ENCODE data around the gene CDHR2. TPM values are rescaled to one million over a fixed set of nuclear protein-coding genes. Genes with fewer than 3 reads are reported as not detected.
"Not testable (repeated sequence)": the region's sequence is repeated elsewhere in the genome, so short reads cannot be mapped to it uniquely, and the experiment has no call there.

CDHR2 gene
- total RNA-seq, 1 donor from 2014 or later, result 0.64 TPM

DNA sequence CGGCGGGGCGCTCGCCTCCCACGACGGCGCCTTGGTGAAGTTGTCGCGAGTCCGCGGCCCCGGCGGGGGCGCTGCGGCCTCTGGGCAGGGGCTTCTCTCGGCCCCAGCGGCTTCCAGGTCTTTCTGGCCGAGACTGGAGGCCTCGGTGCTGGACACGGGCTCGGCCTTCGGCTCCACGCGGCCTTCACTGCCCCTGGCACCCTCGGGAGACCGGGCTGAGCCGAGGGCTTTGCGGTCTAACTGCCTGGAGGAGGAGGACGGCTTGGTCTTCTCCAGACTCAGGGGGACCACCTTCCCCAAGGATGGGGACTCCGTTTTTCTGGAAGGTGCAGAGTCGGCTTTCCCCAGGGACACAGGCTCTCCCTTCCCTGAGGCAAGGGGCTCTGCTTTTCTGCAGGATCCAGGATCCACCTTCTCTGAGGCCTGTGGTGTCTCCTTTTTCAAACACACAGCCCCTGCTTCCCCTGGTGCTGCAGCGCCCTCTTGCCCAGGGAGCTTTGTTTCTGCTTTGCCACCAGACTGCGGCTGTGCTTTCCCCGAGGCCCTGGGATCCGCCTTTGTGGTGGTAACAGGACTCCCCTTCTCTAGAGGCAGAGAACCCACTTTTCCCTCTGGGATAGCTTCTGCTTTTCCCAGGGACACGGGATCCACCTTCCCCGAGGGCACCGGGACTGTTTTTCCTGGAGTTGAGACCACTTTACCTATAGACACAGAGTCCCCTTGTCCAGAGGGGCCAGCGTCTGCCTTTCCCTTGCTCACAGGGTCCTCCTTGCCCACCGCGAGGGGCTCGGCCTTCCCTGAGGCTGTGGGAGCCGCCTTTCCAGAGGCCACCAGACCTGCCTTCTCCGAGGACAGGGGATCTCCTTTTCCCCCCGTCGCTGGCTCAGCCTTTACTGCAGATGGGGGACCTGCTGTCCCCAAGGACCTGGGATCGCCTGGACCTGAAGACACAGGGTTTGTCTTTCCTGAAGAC is 48.6 kb downstream of the CDHR2 start:
- DNase-seq (ENCODE audit: low spot score), result no peak
- intact Hi-C loops (cut with micrococcal nuclease), result loop anchor here (2.0 to 5.0 kb wide), 3 partner anchors 23 to 181 kb away; partner anchors contain the start of gene CLTB
- Mint-ChIP-seq H3K36me3 (ENCODE audit: low read depth) (no peaks in the 10 kb centered on the region), H3K4me1 (ENCODE audit: low read depth) (peaks cover 2% of the 10 kb centered on the region), H3K27me3 (ENCODE audit: low read depth) (peaks cover 13% of the 10 kb centered on the region), H3K27ac (no peak overlapping the region), H3K4me3 (ENCODE audit: low read depth) (peak overlapping the region; percentile 11), H3K9me3 (no peaks in the 10 kb centered on the region)

DNA sequence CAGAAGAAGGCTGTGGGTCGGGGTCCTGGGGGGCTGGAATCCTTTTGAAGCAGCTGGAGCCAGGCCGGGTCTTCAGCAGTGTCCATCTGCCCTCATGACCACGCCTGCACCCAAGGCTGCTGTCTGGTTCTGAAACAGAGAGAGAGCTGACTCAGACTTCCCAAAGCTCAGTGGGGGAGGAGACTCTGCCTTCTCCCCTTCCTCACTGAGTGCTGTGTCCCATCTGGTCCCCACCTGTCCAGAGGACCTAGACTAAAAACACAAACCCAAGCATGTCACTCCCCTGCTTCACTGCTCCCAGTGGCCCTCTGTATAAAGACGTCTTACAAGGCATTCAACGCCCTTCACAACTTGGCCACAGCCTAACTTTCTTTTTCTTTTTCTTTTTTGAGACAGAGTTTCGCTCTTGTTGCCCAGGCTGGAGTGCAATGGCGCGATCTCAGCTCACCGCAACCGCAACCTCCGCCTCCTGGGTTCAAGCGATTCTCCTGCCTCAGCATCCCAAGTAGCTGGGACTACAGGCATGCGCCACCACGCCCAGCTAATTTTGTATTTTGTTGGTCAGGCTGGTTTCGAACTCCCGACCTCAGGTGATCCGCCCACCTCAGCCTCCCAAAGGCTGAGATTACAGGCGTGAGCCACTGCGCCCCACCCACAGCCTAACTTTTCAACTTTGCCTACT is 50.7 kb downstream of the CDHR2 start:
- H3K36me3 Mint-ChIP-seq (ENCODE audit: low read depth); H3K27ac Mint-ChIP-seq; H3K9me3 Mint-ChIP-seq; H3K4me1 Mint-ChIP-seq (ENCODE audit: low read depth); H3K4me3 Mint-ChIP-seq (ENCODE audit: low read depth); DNase-seq (ENCODE audit: low spot score): not testable (repeated sequence)
- intact Hi-C loops (cut with micrococcal nuclease), result loop anchor here (5.0 kb wide), 1 partner anchor 58 kb away; no protein-coding TSS in a partner anchor
- peaks cover 19% of the 10 kb centered on the region for H3K27me3 Mint-ChIP-seq (ENCODE audit: low read depth)

DNA sequence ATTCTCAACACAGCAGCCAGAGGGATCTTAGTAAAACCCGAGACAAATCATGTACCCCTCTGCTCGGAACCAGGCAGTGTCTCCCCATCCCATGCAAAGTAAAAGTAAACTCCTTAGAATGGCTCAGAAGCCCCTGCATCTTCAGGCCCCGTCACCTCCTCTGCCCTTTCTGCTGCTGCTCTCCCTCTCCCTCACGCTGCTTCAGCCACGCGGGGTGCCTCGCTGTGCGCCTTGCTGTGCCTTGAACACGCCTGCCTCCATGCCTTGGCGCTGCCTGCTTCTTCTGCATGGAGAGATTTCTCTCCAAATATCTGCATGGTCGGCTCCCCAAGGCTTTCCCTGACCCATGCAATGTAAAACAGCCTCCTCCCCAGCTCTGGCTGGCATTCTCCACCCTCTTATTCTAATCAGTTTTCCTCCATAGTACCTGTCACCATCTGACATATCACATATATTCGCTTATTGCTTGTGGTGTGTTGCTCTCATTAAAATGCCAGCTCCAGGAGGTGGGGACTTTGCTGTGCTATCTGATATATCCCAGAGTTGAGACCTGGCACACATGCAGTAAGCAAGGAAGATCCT is 52.9 kb downstream of the CDHR2 start:
- H3K27me3 Mint-ChIP-seq (ENCODE audit: low read depth), result peaks cover 19% of the 10 kb centered on the region
- intact Hi-C loops (cut with micrococcal nuclease), result no loop called here
- H3K36me3 Mint-ChIP-seq (ENCODE audit: low read depth), result no peaks in the 10 kb centered on the region
- DNase-seq (ENCODE audit: low spot score), result no peak
- peaks cover 2% of the 10 kb centered on the region for H3K4me1 Mint-ChIP-seq (ENCODE audit: low read depth)
- H3K27ac Mint-ChIP-seq, result no peak overlapping the region
- no peak overlapping the region for H3K4me3 Mint-ChIP-seq (ENCODE audit: low read depth)
- H3K9me3 Mint-ChIP-seq, result no peaks in the 10 kb centered on the region

DNA sequence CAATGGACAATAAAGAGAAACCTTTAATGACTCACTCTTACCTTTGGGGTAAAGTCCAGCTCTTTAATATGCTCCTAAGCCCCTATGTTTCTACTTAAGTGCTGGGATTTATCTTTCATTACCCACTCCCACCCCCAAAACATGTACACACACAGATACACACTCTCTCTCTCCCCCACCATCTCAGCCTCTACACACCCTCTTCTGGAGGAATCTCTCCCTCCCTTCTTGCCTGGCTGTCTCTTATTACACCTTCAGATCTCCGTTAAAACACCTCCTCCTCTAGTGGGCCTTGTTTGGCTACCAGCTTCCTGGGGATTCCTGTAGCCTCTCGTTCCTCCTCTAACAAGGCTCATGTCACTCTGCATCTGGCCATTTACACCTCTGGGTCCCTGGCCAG is 53.9 kb downstream of the CDHR2 start:
- no peak for DNase-seq (ENCODE audit: low spot score)
- Mint-ChIP-seq H3K27ac (no peak overlapping the region), H3K27me3 (ENCODE audit: low read depth) (peaks cover 20% of the 10 kb centered on the region), H3K36me3 (ENCODE audit: low read depth) (no peaks in the 10 kb centered on the region), H3K4me3 (ENCODE audit: low read depth) (no peak overlapping the region), H3K4me1 (ENCODE audit: low read depth) (peaks cover 2% of the 10 kb centered on the region), H3K9me3 (no peaks in the 10 kb centered on the region)
- intact Hi-C loops (cut with micrococcal nuclease), result no loop called here

DNA sequence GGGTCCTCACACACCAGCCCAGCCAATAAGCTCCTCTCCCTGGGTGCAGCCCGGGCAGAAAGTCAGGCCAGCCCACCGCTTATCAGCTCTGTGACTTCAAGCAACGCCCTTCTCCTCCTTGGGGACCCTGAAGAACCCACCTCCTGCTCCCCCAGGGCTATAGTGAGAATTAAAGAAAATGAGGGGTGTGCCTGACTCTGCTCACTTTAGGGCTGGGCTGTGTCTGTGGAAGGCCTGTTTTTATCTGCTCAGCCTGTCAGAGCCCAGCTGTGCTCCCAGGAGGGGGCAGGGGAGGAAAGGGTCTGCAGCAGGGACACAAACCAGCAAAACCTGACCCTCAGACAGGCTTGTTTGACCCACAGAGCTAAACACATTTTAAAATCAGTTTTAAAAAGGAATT is 56.9 kb downstream of the CDHR2 start:
- no peak for DNase-seq (ENCODE audit: low spot score)
- Mint-ChIP-seq H3K9me3 (no peaks in the 10 kb centered on the region), H3K4me1 (ENCODE audit: low read depth) (peaks cover 10% of the 10 kb centered on the region), H3K27ac (no peak overlapping the region), H3K36me3 (ENCODE audit: low read depth) (no peaks in the 10 kb centered on the region), H3K4me3 (ENCODE audit: low read depth) (no peak overlapping the region), H3K27me3 (ENCODE audit: low read depth) (peaks cover 29% of the 10 kb centered on the region)
- intact Hi-C loops (cut with micrococcal nuclease), result no loop called here

DNA sequence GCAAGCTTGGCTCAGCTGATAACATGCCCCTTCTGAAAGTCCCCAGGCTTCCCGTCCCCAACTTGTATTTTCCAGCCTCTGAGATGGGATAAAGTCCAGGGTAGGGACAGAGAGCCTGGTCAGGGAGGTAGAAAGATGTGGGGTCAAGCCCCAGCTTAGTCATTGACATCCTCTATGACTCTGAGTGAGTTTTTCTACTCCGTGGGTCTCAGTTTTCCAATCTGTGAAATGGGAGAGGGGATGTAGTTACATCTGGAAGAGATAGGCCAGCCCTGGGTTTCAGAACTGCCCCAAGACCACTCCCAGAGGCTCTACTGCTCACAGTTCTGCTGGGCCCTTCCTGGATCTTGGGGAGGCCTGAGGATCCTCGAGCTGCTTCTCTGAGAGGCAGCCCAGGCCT is 57.7 kb downstream of the CDHR2 start:
- intact Hi-C loops (cut with micrococcal nuclease), result no loop called here
- H3K9me3 Mint-ChIP-seq, result no peaks in the 10 kb centered on the region
- H3K27me3 Mint-ChIP-seq (ENCODE audit: low read depth), result peaks cover 35% of the 10 kb centered on the region
- no peak overlapping the region for H3K27ac Mint-ChIP-seq
- H3K4me1 Mint-ChIP-seq (ENCODE audit: low read depth), result peaks cover 13% of the 10 kb centered on the region
- no peaks in the 10 kb centered on the region for H3K36me3 Mint-ChIP-seq (ENCODE audit: low read depth)
- no peak overlapping the region for H3K4me3 Mint-ChIP-seq (ENCODE audit: low read depth)
- DNase-seq (ENCODE audit: low spot score), result no peak

DNA sequence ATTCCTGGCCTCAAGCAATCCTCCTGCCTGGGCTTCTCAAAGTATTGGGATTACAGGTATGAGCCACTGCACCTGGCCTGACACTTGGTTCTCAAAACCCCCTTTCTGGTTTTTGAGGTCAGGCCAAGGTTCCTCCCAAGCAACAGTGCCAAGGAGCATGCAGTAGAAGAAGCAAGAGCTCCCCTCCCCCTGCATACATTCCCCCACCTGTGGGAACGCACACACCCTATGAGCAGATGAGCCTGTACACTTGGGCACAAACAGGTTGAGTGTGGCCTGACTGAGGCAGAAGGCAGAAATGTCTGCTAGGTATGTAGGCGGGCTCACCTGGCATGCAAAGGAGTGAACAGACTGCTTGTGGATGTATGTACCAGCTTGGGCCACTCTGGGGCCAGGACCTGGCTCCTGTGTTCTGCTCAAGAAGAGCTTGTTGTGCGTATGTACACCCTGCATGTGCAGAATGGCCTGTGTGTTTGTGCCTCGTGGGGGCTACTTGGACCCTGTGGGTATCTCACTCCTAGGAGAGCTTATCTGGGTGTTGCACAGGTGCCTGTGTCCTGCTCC is 59.1 kb downstream of the CDHR2 start:
- Mint-ChIP-seq H3K27ac (no peak overlapping the region), H3K27me3 (ENCODE audit: low read depth) (peaks cover 33% of the 10 kb centered on the region), H3K9me3 (no peaks in the 10 kb centered on the region), H3K4me3 (ENCODE audit: low read depth) (peak overlapping the region; percentile 92), H3K4me1 (ENCODE audit: low read depth) (peaks cover 13% of the 10 kb centered on the region), H3K36me3 (ENCODE audit: low read depth) (no peaks in the 10 kb centered on the region)
- intact Hi-C loops (cut with micrococcal nuclease), result no loop called here
- no peak for DNase-seq (ENCODE audit: low spot score)

DNA sequence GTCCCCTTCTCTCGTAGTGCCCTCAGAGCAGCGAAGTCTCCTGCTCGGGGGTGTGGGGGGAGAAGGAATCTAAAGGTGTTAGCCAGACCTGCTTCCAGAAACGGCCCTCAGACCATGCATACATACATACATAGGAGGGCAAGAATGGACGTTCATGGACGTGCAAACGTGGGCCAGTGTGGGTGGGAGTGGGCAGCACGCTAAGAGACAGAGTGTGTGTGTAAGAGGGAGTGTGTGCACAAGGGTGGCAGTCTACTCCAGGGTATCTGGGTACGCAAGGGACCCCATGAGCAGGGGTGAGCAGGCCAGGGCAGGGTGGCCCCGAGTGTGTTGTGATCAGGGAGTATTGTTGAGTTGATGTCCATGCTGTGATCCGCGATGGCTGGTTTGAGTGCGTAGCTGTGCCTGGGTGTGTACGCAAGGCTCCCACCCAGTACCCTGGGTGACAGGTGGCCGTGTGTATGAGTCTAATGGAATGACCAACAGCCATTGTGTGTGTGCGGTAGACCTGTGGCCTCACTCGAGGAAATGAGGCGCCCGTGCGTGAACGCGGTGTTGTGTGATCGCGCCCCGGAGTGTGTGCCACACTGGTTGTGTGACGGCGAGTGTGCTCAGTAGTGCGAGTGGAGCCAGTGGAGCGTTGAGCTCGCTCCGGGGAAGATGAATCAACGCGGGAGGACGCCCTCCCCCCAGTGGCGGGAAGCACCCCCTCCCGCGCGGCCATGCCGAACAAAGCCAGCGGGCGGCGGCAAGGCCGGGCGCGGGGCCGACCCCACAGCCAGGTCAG is 60.0 kb downstream of the CDHR2 start:
- H3K27ac Mint-ChIP-seq, result peak overlapping the region; percentile 76
- intact Hi-C loops (cut with micrococcal nuclease), result no loop called here

DNA sequence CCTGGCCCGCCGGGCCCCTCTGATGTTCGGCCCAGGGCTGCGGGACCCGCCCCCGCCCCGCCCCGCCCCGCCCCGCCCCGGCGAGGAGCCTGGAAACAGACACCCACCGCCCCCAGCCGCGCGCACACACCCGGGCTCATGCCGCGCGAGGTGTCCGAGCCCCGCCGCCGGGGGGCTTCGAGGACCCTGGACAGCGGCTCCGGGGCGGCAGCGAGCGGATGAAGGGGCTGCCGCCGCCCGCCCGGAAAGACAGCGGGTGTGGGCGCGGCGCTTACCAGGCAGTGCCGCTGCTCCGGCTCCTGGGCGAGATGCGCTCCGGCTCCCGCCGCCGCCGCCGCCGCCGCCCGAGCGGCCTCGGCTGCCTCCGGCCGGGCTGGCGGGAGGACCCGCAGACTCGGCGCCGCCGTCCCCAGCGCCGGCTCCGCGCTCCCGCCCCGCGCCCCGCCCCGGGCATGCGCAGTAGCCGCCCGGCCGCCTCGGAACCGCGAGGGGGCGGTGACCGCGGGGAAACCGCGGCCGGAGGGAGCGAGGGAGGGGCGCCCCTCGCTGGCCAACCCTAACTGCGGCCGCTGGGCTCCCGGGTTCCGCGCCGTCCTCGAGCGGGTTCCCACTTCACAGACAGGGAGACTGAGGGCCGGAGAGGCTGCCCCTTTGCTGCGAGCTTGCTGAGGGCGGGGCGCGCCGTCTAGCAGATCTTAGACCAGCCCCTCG is 60.7 kb downstream of the CDHR2 start, which contains the start of gene GPRIN1:
GPRIN1 (minus strand) TSS at position 433 of the 711 bp plus-strand sequence. CDS start 10,322 bp downstream, outside the sequence.
- Mint-ChIP-seq H3K4me1 (ENCODE audit: low read depth) (peaks cover 13% of the 10 kb centered on the region), H3K27me3 (ENCODE audit: low read depth) (peaks cover 33% of the 10 kb centered on the region)

More for the DNA sequence above, 60.0 kb downstream of the CDHR2 start:
- Mint-ChIP-seq H3K9me3 (no peaks in the 10 kb centered on the region), H3K4me1 (ENCODE audit: low read depth) (peaks cover 13% of the 10 kb centered on the region), H3K36me3 (ENCODE audit: low read depth) (no peaks in the 10 kb centered on the region), H3K27me3 (ENCODE audit: low read depth) (peaks cover 32% of the 10 kb centered on the region), H3K4me3 (ENCODE audit: low read depth) (peak overlapping the region; percentile 92)
- DNase-seq (ENCODE audit: low spot score), result no peak

DNA sequence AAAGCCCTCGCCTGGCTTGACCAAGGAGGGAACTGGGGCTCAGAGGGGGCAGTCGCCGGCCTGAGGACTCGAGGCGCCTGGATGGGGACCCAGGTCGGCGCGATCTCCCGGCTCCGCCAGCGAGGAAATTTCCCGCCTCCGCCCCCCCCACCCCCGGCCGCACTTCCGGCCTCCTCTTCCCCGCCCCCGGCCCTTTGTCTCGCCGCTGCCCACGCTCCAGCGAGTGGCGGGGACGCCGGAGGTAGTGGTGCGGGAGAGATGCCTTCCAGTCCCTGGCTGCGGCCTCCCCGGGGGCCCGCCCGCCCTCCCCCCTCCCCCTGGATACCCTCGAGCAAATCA is 61.3 kb downstream of the CDHR2 start:
- intact Hi-C loops (cut with micrococcal nuclease), result loop anchor here (5.0 kb wide), 2 partner anchors 37 to 68 kb away; partner anchors contain the start of gene TSPAN17
- DNase-seq (ENCODE audit: low spot score), result no peak
- Mint-ChIP-seq H3K27me3 (ENCODE audit: low read depth) (peaks cover 35% of the 10 kb centered on the region), H3K9me3 (no peaks in the 10 kb centered on the region), H3K4me1 (ENCODE audit: low read depth) (peaks cover 13% of the 10 kb centered on the region), H3K36me3 (ENCODE audit: low read depth) (no peaks in the 10 kb centered on the region), H3K4me3 (ENCODE audit: low read depth) (peak overlapping the region; percentile 67), H3K27ac (no peak overlapping the region)

More for the DNA sequence above, 60.7 kb downstream of the CDHR2 start, which contains the start of gene GPRIN1:
- Mint-ChIP-seq H3K4me3 (ENCODE audit: low read depth) (peak within 1 kb of the TSS; percentile 92), H3K36me3 (ENCODE audit: low read depth) (no peaks in the 10 kb centered on the region), H3K27ac (peak within 1 kb of the TSS; percentile 76), H3K9me3 (no peaks in the 10 kb centered on the region)
- DNase-seq (ENCODE audit: low spot score), result peak; percentile 63
- intact Hi-C loops (cut with micrococcal nuclease), result loop anchor here (5.0 kb wide), 2 partner anchors 37 to 68 kb away; partner anchors contain the start of gene TSPAN17

DNA sequence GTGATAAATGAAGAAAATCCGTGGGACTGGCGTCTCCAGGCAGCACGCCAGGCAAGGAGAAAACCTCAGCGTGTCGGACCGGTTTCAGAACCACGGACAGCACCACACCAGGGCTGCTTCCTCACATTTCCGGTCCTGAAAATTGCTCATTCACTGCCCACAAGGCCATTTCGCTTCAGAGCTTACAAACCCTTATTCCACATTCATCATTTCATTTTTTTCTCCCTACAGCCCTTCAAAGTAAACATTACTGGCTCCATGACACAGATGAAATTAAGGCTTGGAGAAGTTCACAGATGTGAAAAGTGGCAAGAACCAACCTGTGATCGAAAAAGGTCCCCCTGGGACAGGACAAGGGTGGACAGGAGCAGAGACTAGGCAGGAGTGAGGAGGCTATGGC is 62.3 kb downstream of the CDHR2 start:
- H3K36me3 Mint-ChIP-seq (ENCODE audit: low read depth), result no peaks in the 10 kb centered on the region
- H3K4me1 Mint-ChIP-seq (ENCODE audit: low read depth), result peaks cover 13% of the 10 kb centered on the region
- intact Hi-C loops (cut with micrococcal nuclease), result loop anchor here (5.0 kb wide), 2 partner anchors 36 to 69 kb away; partner anchors contain the start of gene TSPAN17
- DNase-seq (ENCODE audit: low spot score), result peak; percentile 51
- H3K9me3 Mint-ChIP-seq, result no peaks in the 10 kb centered on the region
- H3K27me3 Mint-ChIP-seq (ENCODE audit: low read depth), result peaks cover 44% of the 10 kb centered on the region
- H3K4me3 Mint-ChIP-seq (ENCODE audit: low read depth), result no peak overlapping the region
- no peak overlapping the region for H3K27ac Mint-ChIP-seq

Measured in activated T-helper 2 cell treated with anti-CD3 and anti-CD28 coated beads, Interferon-gamma antibody, Interleukin-2, Interleukin-4, amounts not matched to agents 10 μg/mL and 5 μg/mL and 100 μg/mL, durations not matched to agents 14 hours and 24 hours and 36 hours (primary cell).